ENCODE data around the gene CRACR2B.
A peak's percentile ranks its signal among the peaks of the same experiment; 100 is the strongest.

The CRACR2B gene

GRCh38 chr11:824942-825341, 2.8 kb upstream of the CRACR2B start:
- H3K27ac ChIP-seq, result no peak overlapping the region
- DNase-seq (ENCODE audit: low read depth, low spot score), result no peak

DNA sequence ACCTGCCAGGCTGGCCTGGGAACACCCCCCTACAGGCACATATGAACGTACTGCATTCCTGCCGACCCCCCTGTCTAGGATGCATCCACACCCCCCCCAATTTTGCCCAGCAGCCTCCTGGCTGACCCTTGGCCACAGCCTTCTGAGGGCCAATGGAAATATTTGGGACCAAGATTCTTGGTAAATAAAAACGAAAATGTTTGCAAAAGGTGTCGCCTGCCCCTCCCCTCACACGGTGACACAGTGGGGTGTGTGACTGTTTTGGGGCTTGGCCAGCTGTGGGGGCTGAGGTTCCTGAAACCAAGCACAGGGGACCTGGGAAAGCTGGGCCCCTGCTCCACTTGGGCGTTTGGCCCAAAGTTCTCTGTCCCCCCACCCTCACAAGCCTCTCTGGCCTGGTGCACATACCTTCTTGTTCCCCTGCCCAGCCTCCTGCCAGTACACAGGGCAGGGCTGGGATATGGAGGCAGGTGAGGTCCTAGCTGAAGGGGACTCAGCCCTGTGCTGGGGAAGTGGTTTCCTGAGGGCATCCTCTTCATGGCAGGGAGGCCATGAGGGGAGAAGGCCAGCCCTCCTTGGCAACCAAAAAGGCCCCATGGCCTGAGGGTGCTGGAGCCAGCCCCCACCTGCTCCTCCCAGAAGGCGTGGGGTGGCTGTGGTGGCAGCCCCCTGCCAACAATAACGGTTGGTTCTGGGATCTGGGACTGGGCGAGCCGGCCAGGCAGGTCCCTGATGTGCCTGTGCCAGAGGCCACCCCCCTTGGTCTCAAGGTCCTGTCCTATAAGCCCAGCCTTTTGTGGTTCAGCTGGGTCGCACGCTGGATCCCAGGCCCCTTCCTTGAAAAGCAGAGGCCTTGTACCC, 2.1 kb upstream of the CRACR2B start:
- no peak overlapping the region for H3K27ac ChIP-seq
- DNase-seq (ENCODE audit: low read depth, low spot score), result no peak

GRCh38 chr11:826227-826621, 1.5 kb upstream of the CRACR2B start:
- no peak overlapping the region for H3K27ac ChIP-seq
- DNase-seq (ENCODE audit: low read depth, low spot score), result no peak

- no peak for DNase-seq (ENCODE audit: low read depth, low spot score)
- H3K27ac ChIP-seq, result no peak overlapping the region
Measured at GRCh38 chr11:826836-827145, 928 bp upstream of the CRACR2B start.

DNA sequence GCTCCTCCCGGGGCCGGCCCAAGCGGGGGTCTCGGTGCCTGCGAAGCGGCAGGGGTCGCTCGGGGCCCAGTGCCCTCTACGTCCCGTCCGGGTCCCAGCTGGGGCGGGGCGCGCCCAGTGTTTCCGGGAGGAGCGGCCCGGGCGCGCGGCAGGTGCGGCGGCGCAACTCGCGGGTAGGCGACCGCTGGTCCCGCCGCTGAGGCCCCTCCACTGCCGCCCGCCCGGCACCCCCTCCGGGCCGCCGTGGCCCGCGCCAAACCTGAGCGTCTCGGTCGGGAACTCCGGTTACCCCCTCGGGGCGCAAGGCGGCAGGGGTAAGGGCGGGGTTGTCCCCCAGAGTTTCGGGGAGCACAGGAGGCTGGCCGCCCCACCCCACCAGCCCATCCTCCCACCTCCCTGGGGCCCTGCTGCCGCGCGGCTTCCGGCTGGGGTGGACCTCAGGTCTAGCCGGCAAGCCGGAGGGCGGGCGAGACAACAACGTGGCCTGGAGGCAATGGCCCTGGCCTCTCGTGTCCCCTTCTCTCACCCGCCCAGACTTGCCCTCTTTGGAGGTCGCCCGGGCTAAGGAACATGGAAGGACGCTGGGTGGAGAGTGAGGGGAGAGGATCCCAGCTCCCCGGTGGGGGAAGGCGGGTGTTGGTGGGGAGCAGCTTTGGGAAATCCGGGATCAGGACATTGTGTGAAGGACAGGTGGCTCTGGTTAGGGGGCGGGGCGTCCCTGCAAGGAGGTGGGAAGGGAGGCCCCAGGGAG, 398 bp upstream of the CRACR2B start:
- no peak overlapping the region for H3K27ac ChIP-seq

DNA sequence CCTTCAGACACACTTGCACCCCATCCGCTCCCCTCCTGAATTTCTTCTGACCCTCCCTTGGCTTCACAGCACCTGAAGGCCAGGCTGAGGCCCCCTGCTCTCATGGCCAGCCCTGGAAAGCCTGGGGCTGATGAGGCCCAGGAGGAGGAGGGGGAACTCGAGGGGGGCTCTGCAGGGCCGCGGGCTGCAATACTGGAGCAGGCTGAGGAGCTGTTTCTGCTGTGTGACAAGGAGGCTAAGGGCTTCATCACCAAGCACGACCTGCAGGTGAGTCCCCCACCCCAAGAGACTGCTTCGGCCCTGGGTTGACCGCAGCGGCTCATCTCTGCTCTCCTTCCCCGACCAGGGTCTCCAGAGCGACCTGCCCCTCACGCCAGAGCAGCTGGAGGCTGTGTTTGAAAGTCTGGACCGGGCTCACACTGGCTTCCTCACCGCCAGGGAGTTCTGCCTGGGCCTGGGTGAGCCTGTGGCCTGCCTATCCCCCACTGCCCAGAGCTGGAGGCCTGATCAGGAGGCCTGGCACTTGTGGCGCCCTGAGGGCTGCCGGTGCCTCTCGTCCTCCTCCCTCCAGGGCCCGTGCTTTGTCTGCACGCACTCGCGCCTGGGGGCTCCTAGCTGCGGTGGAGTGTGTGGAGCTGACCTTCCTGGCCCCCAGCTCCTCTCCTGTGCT, 922 bp downstream of the CRACR2B start:
- H3K27ac ChIP-seq, result no peak overlapping the region
- DNase-seq (ENCODE audit: low read depth, low spot score), result no peak

More for the DNA sequence above, 398 bp upstream of the CRACR2B start:
- DNase-seq (ENCODE audit: low read depth, low spot score), result no peak

- no peak for DNase-seq (ENCODE audit: low read depth, low spot score)
Measured at GRCh38 chr11:829176-829846, 1.6 kb downstream of the CRACR2B start.

GRCh38 chr11:829847-830294, 2.2 kb downstream of the CRACR2B start:
- H3K27ac ChIP-seq, result no peak overlapping the region
- DNase-seq (ENCODE audit: low read depth, low spot score), result no peak

More at GRCh38 chr11:829176-829846, 1.6 kb downstream of the CRACR2B start:
- H3K27ac ChIP-seq, result no peak overlapping the region

- no peak for DNase-seq (ENCODE audit: low read depth, low spot score)
- H3K27ac ChIP-seq, result no peak overlapping the region
Measured at GRCh38 chr11:830295-831117, 2.8 kb downstream of the CRACR2B start.

DNA sequence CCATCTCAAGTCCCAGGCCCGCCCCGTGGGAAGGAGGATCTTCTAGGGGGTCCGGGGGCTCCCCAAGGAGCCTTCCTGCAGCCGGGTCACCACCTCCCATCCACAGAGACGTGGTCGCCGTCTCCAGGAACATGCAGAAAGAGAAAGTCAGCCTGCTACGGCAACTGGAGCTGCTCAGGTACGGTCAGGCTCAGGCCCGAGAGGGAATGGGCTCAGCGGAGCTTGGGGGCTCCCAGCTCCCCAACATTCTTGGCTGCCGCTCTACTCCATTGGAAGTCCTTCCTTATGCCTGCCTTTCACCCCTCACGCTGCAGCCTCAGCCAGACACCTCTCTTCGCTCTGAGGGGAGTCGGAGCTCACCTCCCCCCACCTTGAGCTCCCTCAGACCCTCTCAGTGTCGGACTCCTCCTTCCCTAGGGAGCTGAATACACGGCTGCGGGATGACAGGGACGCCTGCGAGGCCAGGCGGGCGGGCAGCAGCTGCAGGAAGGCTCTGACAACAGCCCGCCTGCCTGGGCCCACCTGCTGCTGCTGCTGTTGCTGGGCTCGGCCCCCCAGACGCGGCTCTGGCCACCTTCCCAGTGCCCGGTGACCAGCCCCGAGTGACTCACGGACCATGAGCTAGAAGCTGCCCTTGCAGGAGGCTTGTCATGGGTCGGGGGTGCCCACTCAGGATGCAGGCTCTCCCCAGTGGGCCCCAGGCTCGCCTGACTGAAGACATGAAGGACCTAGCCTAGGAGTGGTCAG, 3.6 kb downstream of the CRACR2B start:
- DNase-seq (ENCODE audit: low read depth, low spot score), result no peak

DNA sequence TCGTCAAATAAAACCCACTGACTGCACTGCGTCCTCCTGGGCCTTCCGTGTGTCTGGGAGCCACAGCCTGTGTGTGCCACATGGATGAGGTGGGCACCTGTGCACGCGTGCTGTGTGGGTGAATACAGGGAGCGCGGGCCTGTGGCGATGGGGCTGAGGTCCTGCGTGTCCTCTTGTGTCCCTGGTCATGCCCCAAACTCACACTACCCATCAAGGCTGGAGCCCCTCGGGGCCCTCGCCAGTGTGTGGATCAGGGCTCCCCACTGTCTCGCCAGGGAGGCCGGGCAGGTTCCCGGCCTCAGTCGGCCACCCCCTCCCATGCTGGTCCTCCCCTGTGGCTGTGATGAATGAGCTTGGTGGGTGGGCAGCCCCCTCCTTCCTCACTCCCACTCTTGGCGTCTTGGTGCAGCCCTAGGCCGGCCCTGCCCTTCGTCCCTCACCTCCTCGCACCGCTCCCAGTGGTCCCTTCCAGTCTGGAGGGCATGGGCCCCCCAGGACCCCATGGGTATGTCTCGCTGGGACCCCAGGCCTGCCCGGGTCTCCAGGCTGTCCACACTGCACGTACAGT, 4.3 kb downstream of the CRACR2B start:
- no peak for DNase-seq (ENCODE audit: low read depth, low spot score)
- H3K27ac ChIP-seq, result no peak overlapping the region

More for the DNA sequence above, 3.6 kb downstream of the CRACR2B start:
- H3K27ac ChIP-seq, result no peak overlapping the region

- H3K27ac ChIP-seq, result peak within 1 kb of the TSS; percentile 96
- no peak for DNase-seq (ENCODE audit: low read depth, low spot score)
Measured at GRCh38 chr11:832529-833113, 4.9 kb downstream of the CRACR2B start, which contains the start of gene CD151. Gene CD151 (plus strand): TSS chr11:832952. CDS start chr11:836070, 3,118 bp downstream.

- peak overlapping the region; percentile 96 for H3K27ac ChIP-seq
- no peak for DNase-seq (ENCODE audit: low read depth, low spot score)
Measured at GRCh38 chr11:833114-833791, 5.5 kb downstream of the CRACR2B start.

- peak overlapping the region; percentile 96 for H3K27ac ChIP-seq
- no peak for DNase-seq (ENCODE audit: low read depth, low spot score)
Measured at GRCh38 chr11:833849-834311, 6.2 kb downstream of the CRACR2B start.

- DNase-seq (ENCODE audit: low read depth, low spot score), result peak; percentile 77
- peak overlapping the region; percentile 96 for H3K27ac ChIP-seq
Measured at GRCh38 chr11:834371-835316, 6.9 kb downstream of the CRACR2B start.

GRCh38 chr11:836274-836673, 8.6 kb downstream of the CRACR2B start:
- no peak for DNase-seq (ENCODE audit: low read depth, low spot score)
- peak overlapping the region; percentile 96 for H3K27ac ChIP-seq

All from epithelial cell of prostate (primary cell).